ENCODE measurements around the gene SATB2.

GRCh38 chr2:199460846-199461710 lies 3.3 kb upstream of the SATB2 start:
- TF ChIP-seq CTCF (conservative IDR thresholded peaks at IDR 0.05; ENCODE audit: low read depth, low read length) (no peak), EZH2phosphoT487 (IDR thresholded peaks at IDR 0.05; ENCODE audit: borderline replicate concordance, low read length) (no peak)
